A549 (cell line): ENCODE data around the gene SOX8. TPM values are rescaled to one million over a fixed set of nuclear protein-coding genes. Genes with fewer than 3 reads are reported as not detected.

Experiments
- ATAC-seq, 2 experiments: fragments of 200-7000 bp in 1 of 2; fragments of >200 bp in 1 of 2; cut with Nextera tagmentation in 1 of 2; cut with Tn5 transposase in 1 of 2; 3 replicates each; pipeline versions ENCODE4 v1.8.0 to v1.9.1; 2018 to 2020; ENCODE audit warnings: mild to moderate bottlenecking in 1 of 2, moderate library complexity in 1 of 2
- CTCF ChIA-PET: fragments of 300-600 bp; sonication (Branson Sonifier 250); formaldehyde crosslinking; extraction: SDS; loops from one replicate; lab custom pipeline; 2021; ENCODE audit warnings: antibody characterized with exemption, inconsistent platforms; lab: Yijun Ruan, JAX
- POLR2A ChIA-PET: fragments of 350-600 bp; formaldehyde crosslinking; extraction: SDS; loops from one replicate; lab custom pipeline; 2021; ENCODE audit warnings: antibody characterized with exemption, inconsistent platforms; lab: Yijun Ruan, JAX
- DNase-seq, 2 experiments: peaks; one replicate each; pipeline versions ENCODE4 v3.0.0 to v3.0.0-alpha.2; 2011 to 2016; ENCODE audit warnings: low read depth in 1 of 2, low spot score in 1 of 2
- FAIRE-seq: peaks from 2 replicates; lab custom pipeline; 2011; peaks lifted over from hg19 to GRCh38; lab: Jason Lieb, UNC
- H3K27ac ChIP-seq, 2 experiments: fragments of >200 bp; sonication (Bioruptor Twin); formaldehyde crosslinking; 3 replicates each; pipeline ENCODE4 v1.5.1; 2016 to 2017
- H3K4me1 ChIP-seq: fragments of >200 bp; sonication (Bioruptor Twin); formaldehyde crosslinking; 3 replicates; pipeline ENCODE4 v1.6.1; 2016
- H3K4me2 ChIP-seq: fragments of >200 bp; sonication (Bioruptor Twin); formaldehyde crosslinking; 3 replicates; pipeline ENCODE4 v1.6.1; 2016
- H3K4me3 ChIP-seq: fragments of >200 bp; sonication (Bioruptor Twin); formaldehyde crosslinking; 3 replicates; pipeline ENCODE4 v1.5.1; 2016
- H3K9me3 ChIP-seq: fragments of >200 bp; sonication (Bioruptor Twin); formaldehyde crosslinking; 3 replicates; pipeline ENCODE4 v1.6.1; 2016
- ATOH8 ChIP-seq: fragments of 250-450 bp; sonication (Bioruptor Pico); IDR thresholded peaks from 2 replicates; pipeline ENCODE4 v1.5.0; 2020; ENCODE audit warnings: low read depth, mild to moderate bottlenecking, moderate library complexity
- CBX2 ChIP-seq: fragments of 200-600 bp; sonication (generic); IDR thresholded peaks from 2 replicates; pipeline ENCODE4 v1.6.1; 2016; ENCODE audit warnings: low read depth, mild to moderate bottlenecking, borderline replicate concordance
- CBX8 ChIP-seq: fragments of 200-600 bp; sonication (generic); IDR thresholded peaks from 2 replicates; pipeline ENCODE4 v1.6.1; 2016
- E2F6 ChIP-seq: IDR thresholded peaks from 2 replicates; pipeline ENCODE4 v1.6.1; 2012; ENCODE audit warnings: low read depth, borderline replicate concordance
- EP300 ChIP-seq, 2 experiments: fragments of >200 bp; sonication (Bioruptor Twin); formaldehyde crosslinking; IDR thresholded peaks; 2 replicates in 1 of 2; 3 replicates in 1 of 2; pipeline ENCODE4 v1.6.1; 2016 to 2017
- FOSL2 ChIP-seq, 2 experiments: fragments of 450-650 bp in 1 of 2; fragments of >200 bp in 1 of 2; sonication (Bioruptor Twin) in 1 of 2; formaldehyde crosslinking; IDR thresholded peaks; 2 replicates each; pipeline versions ENCODE4 v1.5.0 to v1.6.1; 2016 to 2020; ENCODE audit warnings: mild to moderate bottlenecking in 1 of 2, moderate library complexity in 1 of 2
- FOXS1 ChIP-seq: fragments of 250-450 bp; sonication (Bioruptor Pico); IDR thresholded peaks from 2 replicates; pipeline ENCODE4 v1.5.0; 2020; ENCODE audit warnings: mild to moderate bottlenecking, moderate library complexity
- HES2 ChIP-seq: fragments of >200 bp; sonication (Bioruptor Twin); formaldehyde crosslinking; IDR thresholded peaks from 2 replicates; pipeline ENCODE4 v1.6.1; 2016
- HMGXB4 ChIP-seq: fragments of 250-450 bp; sonication (Bioruptor Pico); IDR thresholded peaks from 2 replicates; pipeline ENCODE4 v1.5.0; 2021; ENCODE audit warnings: mild to moderate bottlenecking, moderate library complexity, borderline replicate concordance
- JUN ChIP-seq, 2 experiments: fragments of >200 bp; sonication (Bioruptor Twin); formaldehyde crosslinking; IDR thresholded peaks; 2 replicates in 1 of 2; 3 replicates in 1 of 2; pipeline ENCODE4 v1.6.1; 2016 to 2017
- KDM5A ChIP-seq: fragments of 200-600 bp; sonication (generic); IDR thresholded peaks from 2 replicates; pipeline ENCODE4 v1.6.1; 2016; ENCODE audit warnings: antibody characterized with exemption, mild to moderate bottlenecking
- MYC ChIP-seq: IDR thresholded peaks from 2 replicates; pipeline ENCODE4 v1.6.1; 2012; ENCODE audit warnings: mild to moderate bottlenecking, inconsistent platforms, low read length, improper control_type of control experiment, borderline replicate concordance
- NFE2L2 ChIP-seq: fragments of 150-350 bp; conservative IDR thresholded peaks from 2 replicates; pipeline ENCODE4 v1.6.1; 2014; ENCODE audit warnings: low read length
- POLR2A ChIP-seq: IDR thresholded peaks from 2 replicates; pipeline ENCODE4 v1.6.1; 2012; ENCODE audit warnings: mild to moderate bottlenecking, low read length
- REST ChIP-seq: fragments of 200-600 bp; sonication (generic); IDR thresholded peaks from 2 replicates; pipeline ENCODE4 v1.6.1; 2016; ENCODE audit warnings: antibody characterized with exemption, mild to moderate bottlenecking, moderate library complexity
- RFX5 ChIP-seq: fragments of 450-650 bp; IDR thresholded peaks from 2 replicates; pipeline ENCODE4 v1.7.1; 2014; ENCODE audit warnings: antibody characterized with exemption, mild to moderate bottlenecking, moderate library complexity
- RNF2 ChIP-seq: fragments of 200-600 bp; sonication (generic); IDR thresholded peaks from 2 replicates; pipeline ENCODE4 v1.6.1; 2016; ENCODE audit warnings: low read depth, mild to moderate bottlenecking, antibody characterized with exemption, moderate library complexity, borderline replicate concordance
- TFCP2L1 ChIP-seq: fragments of 250-450 bp; sonication (Bioruptor Pico); IDR thresholded peaks from 2 replicates; pipeline ENCODE4 v1.5.0; 2021; ENCODE audit warnings: mild to moderate bottlenecking
- TP53 ChIP-seq: fragments of 250-450 bp; sonication (Bioruptor Pico); IDR thresholded peaks from 2 replicates; pipeline ENCODE4 v1.5.0; 2021; ENCODE audit warnings: mild to moderate bottlenecking, moderate library complexity
- ZC3H11A ChIP-seq: fragments of 450-650 bp; IDR thresholded peaks from 2 replicates; pipeline ENCODE4 v1.6.1; 2014; ENCODE audit warnings: antibody characterized with exemption, mild to moderate bottlenecking
- ZFP36 ChIP-seq: fragments of 450-650 bp; IDR thresholded peaks from 2 replicates; pipeline ENCODE4 v1.6.1; 2014; ENCODE audit warnings: borderline replicate concordance; ENCODE audit not compliant: partially characterized antibody
- ZSCAN20 ChIP-seq: fragments of 250-450 bp; sonication (Bioruptor Pico); IDR thresholded peaks from 2 replicates; pipeline ENCODE4 v1.8.0; 2022; ENCODE audit warnings: mild to moderate bottlenecking, moderate library complexity
- WGBS: methylation state at CpG from one replicate; pipeline ENCODE4 v1.1.6; 2017; ENCODE audit errors: missing lambda C conversion rate; 5-methylcytosine and 5-hydroxymethylcytosine counted together
- polyA plus RNA-seq, 4 experiments: library from polyadenylated mRNA; depleted of rRNA in 3 of 4; stranded (reverse); fragments of >200 nt; fragmentation: RNase III in 1 of 4; extraction: RNeasy Plus Mini Kit Qiagen cat#74134 plus additional on column Dnase treatment in 1 of 4; gene quantifications; 2 replicates in 3 of 4; 3 replicates in 1 of 4; pipeline ENCODE4 v1.2.3, GENCODE V29; 2011 to 2017

Gene SOX8
- polyA plus RNA-seq, 2 of the 4 experiments (the other 2 are of a cell fraction) = 0.06 to 0.22 TPM

GRCh38 chr16:971981-972315, 9.6 kb upstream of the SOX8 start:
- FAIRE-seq (no peak), DNase-seq (no peak), ATAC-seq (no peak)
- ChIA-PET POLR2A (no interaction called here), CTCF (interaction anchor here (6.4 kb wide), 1 partner anchor 85 kb away, joined by 37 read pairs; no protein-coding TSS in a partner anchor)
- Histone ChIP-seq H3K27ac (no peak overlapping the region), H3K4me2 (no peak overlapping the region), H3K9me3 (no peaks in the 10 kb centered on the region), H3K4me3 (no peak overlapping the region), H3K4me1 (0 out of 3 replicates have a peak, but pooled peaks cover 3% of the 10 kb centered on the region)
- WGBS = 76% methylated on average over 8 of the region's 8 CpGs
- TF ChIP-seq HMGXB4 (no peak), HES2 (no peak), EP300 (IDR thresholded peaks at IDR 0.05) (no peak), ZC3H11A (no peak), JUN (IDR thresholded peaks at IDR 0.05) (no peak), ATOH8 (CRISPR knock-in tag) (no peak)

GRCh38 chr16:972316-973002, 9.1 kb upstream of the SOX8 start:
- ATAC-seq (no peak), FAIRE-seq (no peak)
- Histone ChIP-seq H3K9me3 (no peaks in the 10 kb centered on the region), H3K4me3 (no peak overlapping the region)
- 86% methylated on average over 22 of the region's 32 CpGs for whole genome bisulfite sequencing
- no peak for TF ChIP-seq ZSCAN20 (CRISPR knock-in tag)
- no peak for TF ChIP-seq TFCP2L1 (CRISPR knock-in tag)
- TF ChIP-seq ZFP36 = no peak
- no peak for TF ChIP-seq NFE2L2
- no peak for TF ChIP-seq CBX8
- TF ChIP-seq RNF2 = no peak
- TF ChIP-seq JUN (IDR thresholded peaks at IDR 0.05) = no peak
- TF ChIP-seq FOXS1 (CRISPR knock-in tag) = no peak
- TF ChIP-seq, all 56 proteins: peak for 0
- no peak overlapping the region for H3K4me2 ChIP-seq
- 0 out of 3 replicates have a peak, but pooled peaks cover 3% of the 10 kb centered on the region for H3K4me1 ChIP-seq
- ChIA-PET POLR2A (no interaction called here), CTCF (interaction anchor here (0.5 to 6.4 kb wide), 3 partner anchors 14 to 84 kb away, joined by 3 to 37 read pairs (median 3); no protein-coding TSS in a partner anchor)
- no peak for DNase-seq
- H3K27ac ChIP-seq = no peak overlapping the region

- Histone ChIP-seq H3K27ac (no peak overlapping the region), H3K4me2 (no peak overlapping the region), H3K4me1 (0 out of 3 replicates have a peak, but pooled peaks cover 3% of the 10 kb centered on the region), H3K4me3 (no peak overlapping the region), H3K9me3 (no peaks in the 10 kb centered on the region)
- ATAC-seq (no peak), DNase-seq (no peak), FAIRE-seq (no peak)
- POLR2A ChIA-PET = interaction anchor here (0.7 kb wide), 1 partner anchor 10 kb away, joined by 4 read pairs; no protein-coding TSS in a partner anchor
- CTCF ChIA-PET = interaction anchor here (1.0 to 6.4 kb wide), 2 partner anchors 24 to 83 kb away, joined by 3 to 37 read pairs; no protein-coding TSS in a partner anchor
- WGBS = 67% methylated on average over 17 of the region's 17 CpGs
- TF ChIP-seq RFX5 (no peak), CBX2 (no peak), POLR2A (no peak), JUN (IDR thresholded peaks at IDR 0.05) (no peak), FOSL2 (IDR thresholded peaks at IDR 0.05) (no peak), FOSL2 (CRISPR knock-in tag; IDR thresholded peaks at IDR 0.05) (no peak), ATOH8 (CRISPR knock-in tag) (no peak), MYC (no peak), E2F6 (no peak), ZSCAN20 (CRISPR knock-in tag) (no peak), NFE2L2 (no peak), REST (no peak), TP53 (CRISPR knock-in tag) (no peak), HES2 (no peak), KDM5A (no peak)
Measured at GRCh38 chr16:973366-973765, 8.2 kb upstream of the SOX8 start.
